ENCODE data around the gene FADD. TPM values are rescaled to one million over a fixed set of nuclear protein-coding genes. Genes with fewer than 3 reads are reported as not detected.

FADD gene
- total RNA-seq, 1 donor from 2014 or later = 18.9 TPM

GRCh38 chr11:70182266-70182665, 20.8 kb upstream of the FADD start:
- DNase-seq (ENCODE audit: low spot score) = no peak
- H3K9me3 ChIP-seq (ENCODE audit: low read depth) = no peaks in the 10 kb centered on the region
- H3K79me2 ChIP-seq (ENCODE audit: low read depth) = no peaks in the 10 kb centered on the region
- H2AFZ ChIP-seq (replicated peaks) = no peak overlapping the region
- no peaks in the 10 kb centered on the region for H3F3A ChIP-seq (ENCODE audit: low read depth)
- Mint-ChIP-seq H3K4me1 (peaks cover 2% of the 10 kb centered on the region), H3K9me3 (no peaks in the 10 kb centered on the region), H3K27ac (no peak overlapping the region), H3K36me3 (no peaks in the 10 kb centered on the region), H3K27me3 (ENCODE audit: insufficient read depth, low read depth) (peaks cover 12% of the 10 kb centered on the region), H3K4me3 (no peak overlapping the region)
- no peak overlapping the region for H3K27ac ChIP-seq
- peaks cover 5% of the 10 kb centered on the region for H3K4me1 ChIP-seq
- H4K20me1 ChIP-seq (ENCODE audit: low read depth) = no peaks in the 10 kb centered on the region
- no peaks in the 10 kb centered on the region for H3K27me3 ChIP-seq
- no peaks in the 10 kb centered on the region for H3K36me3 ChIP-seq
- TF ChIP-seq EZH2 (IDR thresholded peaks at IDR 0.05) = no peak
- TF ChIP-seq EZH2phosphoT487 (IDR thresholded peaks at IDR 0.05) = no peak
- TF ChIP-seq, protein P1, sequence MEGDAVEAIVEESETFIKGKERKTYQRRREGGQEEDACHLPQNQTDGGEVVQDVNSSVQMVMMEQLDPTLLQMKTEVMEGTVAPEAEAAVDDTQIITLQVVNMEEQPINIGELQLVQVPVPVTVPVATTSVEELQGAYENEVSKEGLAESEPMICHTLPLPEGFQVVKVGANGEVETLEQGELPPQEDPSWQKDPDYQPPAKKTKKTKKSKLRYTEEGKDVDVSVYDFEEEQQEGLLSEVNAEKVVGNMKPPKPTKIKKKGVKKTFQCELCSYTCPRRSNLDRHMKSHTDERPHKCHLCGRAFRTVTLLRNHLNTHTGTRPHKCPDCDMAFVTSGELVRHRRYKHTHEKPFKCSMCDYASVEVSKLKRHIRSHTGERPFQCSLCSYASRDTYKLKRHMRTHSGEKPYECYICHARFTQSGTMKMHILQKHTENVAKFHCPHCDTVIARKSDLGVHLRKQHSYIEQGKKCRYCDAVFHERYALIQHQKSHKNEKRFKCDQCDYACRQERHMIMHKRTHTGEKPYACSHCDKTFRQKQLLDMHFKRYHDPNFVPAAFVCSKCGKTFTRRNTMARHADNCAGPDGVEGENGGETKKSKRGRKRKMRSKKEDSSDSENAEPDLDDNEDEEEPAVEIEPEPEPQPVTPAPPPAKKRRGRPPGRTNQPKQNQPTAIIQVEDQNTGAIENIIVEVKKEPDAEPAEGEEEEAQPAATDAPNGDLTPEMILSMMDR (IDR thresholded peaks at IDR 0.05) = no peak
- H3K4me2 ChIP-seq = no peak overlapping the region
- no peak overlapping the region for H3K4me3 ChIP-seq
- no peak overlapping the region for H3K9ac ChIP-seq

- H3K27me3 ChIP-seq = no peaks in the 10 kb centered on the region
- H3K27ac ChIP-seq = no peak overlapping the region
- no peak overlapping the region for H3K9ac ChIP-seq
- no peak overlapping the region for H3K4me3 ChIP-seq
- H3F3A ChIP-seq (ENCODE audit: low read depth) = no peaks in the 10 kb centered on the region
- DNase-seq (ENCODE audit: low spot score) = no peak
- H3K4me1 Mint-ChIP-seq = peaks cover 2% of the 10 kb centered on the region
- H3K4me2 ChIP-seq = no peak overlapping the region
- H3K9me3 Mint-ChIP-seq = no peaks in the 10 kb centered on the region
- no peaks in the 10 kb centered on the region for H3K9me3 ChIP-seq (ENCODE audit: low read depth)
- H3K36me3 ChIP-seq = no peaks in the 10 kb centered on the region
- H3K27ac Mint-ChIP-seq = no peak overlapping the region
- H3K4me3 Mint-ChIP-seq = peak overlapping the region; percentile 46
- peaks cover 12% of the 10 kb centered on the region for H3K27me3 Mint-ChIP-seq (ENCODE audit: insufficient read depth, low read depth)
- H2AFZ ChIP-seq (replicated peaks) = no peak overlapping the region
- H4K20me1 ChIP-seq (ENCODE audit: low read depth) = no peaks in the 10 kb centered on the region
- no peak for TF ChIP-seq EZH2 (IDR thresholded peaks at IDR 0.05)
- TF ChIP-seq, protein P1 (IDR thresholded peaks at IDR 0.05) = no peak
- no peak for TF ChIP-seq EZH2phosphoT487 (IDR thresholded peaks at IDR 0.05)
- H3K79me2 ChIP-seq (ENCODE audit: low read depth) = no peaks in the 10 kb centered on the region
- H3K36me3 Mint-ChIP-seq = no peaks in the 10 kb centered on the region
- H3K4me1 ChIP-seq = peaks cover 5% of the 10 kb centered on the region
Measured at GRCh38 chr11:70183032-70183431, 20.1 kb upstream of the FADD start.

DNA sequence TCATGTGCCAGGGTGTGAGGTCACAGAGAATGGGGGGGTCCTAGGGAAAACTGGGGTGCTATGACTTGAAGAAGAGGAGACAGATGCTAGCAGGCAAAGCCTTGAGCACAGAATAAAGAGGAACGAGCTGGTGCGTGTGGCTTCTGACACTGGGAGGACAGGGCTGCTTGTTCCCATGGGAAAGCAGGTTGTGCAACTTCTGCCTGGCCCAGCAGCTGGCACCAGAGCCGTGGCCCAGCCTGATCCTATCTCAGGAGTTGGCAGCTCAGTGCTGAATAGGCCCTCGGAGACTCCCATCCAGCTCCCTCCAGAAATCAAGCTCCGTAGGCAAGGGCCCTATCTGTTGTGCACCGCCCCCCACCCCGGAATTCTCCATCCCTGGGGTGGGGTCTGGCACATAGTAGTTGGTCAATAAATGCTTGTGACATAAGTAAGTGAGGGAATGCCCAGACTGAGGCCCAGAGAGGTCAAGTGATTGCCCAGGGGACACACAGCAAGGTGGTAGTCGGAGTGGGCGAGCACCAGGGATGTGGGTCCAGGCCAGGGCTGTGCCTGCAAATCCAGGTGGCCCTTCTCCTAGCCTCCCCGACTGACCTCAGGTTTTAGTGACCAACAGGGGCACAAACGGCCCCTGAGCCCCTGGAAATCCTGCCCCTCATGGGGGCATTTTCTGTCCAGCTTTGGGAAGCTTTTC, 19.5 kb upstream of the FADD start:
- Mint-ChIP-seq H3K27me3 (ENCODE audit: insufficient read depth, low read depth) (peaks cover 11% of the 10 kb centered on the region), H3K4me3 (peak overlapping the region; percentile 46), H3K36me3 (no peaks in the 10 kb centered on the region), H3K9me3 (no peaks in the 10 kb centered on the region), H3K27ac (no peak overlapping the region), H3K4me1 (peaks cover 2% of the 10 kb centered on the region)
- H3K27me3 ChIP-seq = no peaks in the 10 kb centered on the region
- no peak for DNase-seq (ENCODE audit: low spot score)
- no peaks in the 10 kb centered on the region for H3K36me3 ChIP-seq
- no peaks in the 10 kb centered on the region for H3K79me2 ChIP-seq (ENCODE audit: low read depth)
- TF ChIP-seq EZH2 (IDR thresholded peaks at IDR 0.05) (no peak), EZH2phosphoT487 (IDR thresholded peaks at IDR 0.05) (no peak)
- TF ChIP-seq, protein P1 (IDR thresholded peaks at IDR 0.05) = no peak
- H3K9ac ChIP-seq = no peak overlapping the region
- no peaks in the 10 kb centered on the region for H3K9me3 ChIP-seq (ENCODE audit: low read depth)
- H3K4me2 ChIP-seq = no peak overlapping the region
- H3K4me3 ChIP-seq = no peak overlapping the region
- H3K4me1 ChIP-seq = peaks cover 5% of the 10 kb centered on the region
- H2AFZ ChIP-seq (replicated peaks) = no peak overlapping the region
- H3F3A ChIP-seq (ENCODE audit: low read depth) = no peaks in the 10 kb centered on the region
- H4K20me1 ChIP-seq (ENCODE audit: low read depth) = no peaks in the 10 kb centered on the region
- no peak overlapping the region for H3K27ac ChIP-seq
